Measurements from ENCODE around the gene CLASP1.

DNA sequence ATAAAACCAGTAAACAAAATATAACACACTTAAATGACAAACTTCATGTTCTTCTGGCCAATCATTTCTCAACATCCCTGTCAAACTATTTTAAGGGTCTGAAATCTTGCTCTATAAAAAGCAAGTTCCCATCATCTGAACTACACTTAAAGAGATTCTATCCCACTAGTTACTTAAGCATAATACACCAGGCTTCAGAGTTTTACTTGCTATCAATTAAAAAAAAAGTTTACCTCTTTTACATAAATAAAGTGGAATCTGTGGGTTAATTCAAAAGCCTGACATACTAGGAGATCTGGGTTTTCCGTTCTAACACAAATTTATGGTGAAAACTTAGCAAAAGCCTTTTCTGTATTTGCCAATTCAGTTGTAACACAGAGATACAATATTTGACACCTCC is 1.9 kb downstream of the CLASP1 start:
- TF ChIP-seq CTCF (conservative IDR thresholded peaks at IDR 0.05) (no peak), ZFX (IDR thresholded peaks at IDR 0.05) (no peak)
